Stimulated activated CD8-positive, alpha-beta memory T cell treated with anti-CD3 and anti-CD28 coated beads, Interleukin-2, amount 100 ng/mL, for 1 hour (primary cell): ENCODE data around the gene MGRN1.

Source experiments
- DNase-seq, 2 donors: peaks; one replicate each; pipeline ENCODE4 v3.0.0-alpha.2; 2020; ENCODE audit warnings: low read depth in 2 of 2

MGRN1 gene

DNA sequence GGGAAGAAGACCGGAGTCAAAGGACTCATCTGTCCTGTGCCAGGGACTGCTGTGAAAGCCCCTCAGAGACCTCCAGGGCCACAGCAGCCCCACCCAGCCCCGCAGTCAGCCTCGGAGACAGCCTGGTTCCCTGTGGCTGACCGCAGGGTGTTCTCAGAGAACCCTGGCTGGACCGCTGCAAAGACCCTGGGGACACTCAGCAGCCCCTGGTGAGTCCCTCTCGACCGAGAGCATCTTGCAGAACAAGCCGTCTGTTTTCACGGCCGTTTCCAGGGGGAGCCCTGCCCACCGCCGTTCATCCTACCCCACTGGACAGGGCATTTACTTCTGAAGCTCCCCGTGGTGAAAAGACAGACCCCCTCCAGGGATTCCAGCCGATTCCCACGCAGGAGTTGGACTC lies 20.2 kb upstream of the MGRN1 start:
- DNase-seq = no peak

DNA sequence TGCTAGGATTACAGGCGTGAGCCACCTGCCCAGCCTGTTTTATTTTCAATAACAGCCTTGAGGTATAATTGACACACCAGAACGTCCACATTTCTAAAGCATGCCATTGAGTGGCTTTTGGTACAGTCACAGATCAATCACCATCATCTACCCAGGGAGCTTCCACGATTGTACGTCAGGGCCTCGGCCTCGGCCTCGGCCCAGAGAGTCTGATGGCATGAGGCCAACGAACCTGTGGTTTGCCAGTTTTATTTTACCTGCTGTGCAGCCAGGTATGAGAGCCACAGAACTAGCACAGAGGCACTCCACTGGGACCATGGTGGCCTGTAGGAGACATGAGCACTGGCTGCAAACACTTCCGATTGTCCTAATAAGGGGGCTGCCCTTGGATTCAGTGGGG lies 18.3 kb upstream of the MGRN1 start:
- DNase-seq = no peak

DNA sequence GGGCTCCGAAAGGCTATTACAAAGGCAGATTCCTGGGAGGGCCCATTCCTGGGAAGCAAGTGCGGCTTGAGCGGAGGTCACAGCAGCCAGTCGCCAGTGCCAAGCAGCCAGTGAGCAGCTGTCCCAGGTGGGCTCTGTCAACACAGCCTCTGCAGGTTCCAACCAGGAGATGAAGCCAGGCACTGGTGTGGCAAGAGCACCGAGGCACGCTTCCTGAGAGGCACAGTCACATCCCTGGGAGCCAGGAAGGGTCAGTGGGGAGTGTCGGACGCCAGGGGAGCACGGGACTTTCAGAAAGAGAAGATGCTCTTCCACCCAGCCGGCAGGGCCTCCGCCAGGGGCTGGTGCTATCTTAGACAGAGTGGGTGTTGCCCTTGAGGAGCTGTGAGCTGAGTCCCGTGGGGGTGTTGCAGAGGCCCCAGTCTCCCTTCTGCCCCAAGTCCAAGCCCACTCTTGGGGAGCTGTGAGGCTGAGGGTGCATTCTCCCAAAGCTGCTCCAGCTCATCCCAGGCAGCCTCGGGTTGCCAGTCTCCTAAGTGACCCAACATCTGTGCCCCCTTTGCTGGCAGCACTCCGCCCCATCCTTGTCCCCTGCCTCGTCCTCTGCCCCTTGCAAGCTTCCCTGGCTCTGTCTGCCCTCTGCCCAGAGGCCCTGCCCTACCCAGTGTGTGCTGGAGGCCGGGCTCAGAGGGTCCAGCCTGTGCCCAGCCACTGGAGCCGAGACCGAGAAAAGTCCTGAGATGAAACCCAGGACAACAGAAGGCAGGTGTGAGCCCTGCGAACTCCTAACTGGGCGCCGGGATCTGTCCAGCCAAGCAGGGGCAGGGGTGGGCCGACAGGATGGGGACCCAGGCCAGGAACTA lies 16.6 kb upstream of the MGRN1 start:
- no peak for DNase-seq

DNA sequence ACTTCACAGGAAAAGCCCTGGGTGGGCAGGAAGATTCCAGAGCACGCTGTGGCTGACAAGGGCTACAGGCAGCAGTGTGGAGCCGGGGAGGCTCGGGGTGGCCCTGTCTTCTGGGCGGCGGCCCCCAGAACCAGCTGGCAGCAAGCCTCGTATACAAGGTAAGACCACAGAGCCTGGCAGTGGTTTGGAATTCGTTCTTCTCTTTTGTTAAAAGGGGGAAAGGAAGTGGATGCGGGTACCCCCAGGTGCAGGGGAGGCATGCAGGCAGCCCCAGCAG lies 16.0 kb upstream of the MGRN1 start:
- no peak for DNase-seq

DNA sequence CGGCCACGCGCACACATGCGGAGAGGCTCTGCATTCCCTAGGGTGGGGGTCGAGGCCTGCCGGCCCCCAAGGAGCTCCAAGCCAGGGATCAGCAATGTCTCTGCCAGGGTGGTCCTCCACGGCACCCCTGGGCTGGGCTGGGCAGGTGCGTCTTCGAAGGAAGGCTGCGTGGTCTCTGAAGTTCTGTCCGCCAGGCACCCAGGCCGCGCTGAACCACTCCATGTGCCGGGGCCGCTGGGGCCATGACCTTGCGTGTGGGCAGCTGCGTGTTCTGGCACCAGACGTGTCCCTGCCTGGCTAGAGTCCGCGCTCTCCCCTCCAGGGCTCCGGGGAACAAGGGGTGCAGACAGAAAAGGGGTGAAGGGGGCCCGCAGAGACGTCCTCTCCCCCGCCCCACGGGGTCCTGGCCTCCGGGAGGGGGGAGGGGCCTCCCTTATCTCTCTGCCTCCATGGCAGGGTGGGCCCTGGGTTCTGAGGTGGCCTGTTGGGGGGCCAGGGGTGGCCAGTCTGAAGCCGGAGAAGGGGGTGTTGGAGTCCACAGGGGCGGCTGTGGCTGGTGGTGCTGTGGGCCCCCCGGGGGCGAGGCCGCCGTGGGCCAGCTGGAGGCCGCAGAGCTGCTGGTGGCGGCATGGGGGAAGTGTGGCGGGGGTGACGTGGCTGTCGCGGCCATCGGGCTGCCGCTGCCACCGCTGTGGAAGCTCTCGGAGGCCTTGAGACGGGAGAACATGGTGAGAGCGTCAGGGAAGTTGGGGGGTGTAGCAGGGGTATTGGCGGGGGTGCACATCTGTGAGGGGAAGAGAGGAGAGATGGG lies 15.2 kb upstream of the MGRN1 start:
- DNase-seq = no peak

DNA sequence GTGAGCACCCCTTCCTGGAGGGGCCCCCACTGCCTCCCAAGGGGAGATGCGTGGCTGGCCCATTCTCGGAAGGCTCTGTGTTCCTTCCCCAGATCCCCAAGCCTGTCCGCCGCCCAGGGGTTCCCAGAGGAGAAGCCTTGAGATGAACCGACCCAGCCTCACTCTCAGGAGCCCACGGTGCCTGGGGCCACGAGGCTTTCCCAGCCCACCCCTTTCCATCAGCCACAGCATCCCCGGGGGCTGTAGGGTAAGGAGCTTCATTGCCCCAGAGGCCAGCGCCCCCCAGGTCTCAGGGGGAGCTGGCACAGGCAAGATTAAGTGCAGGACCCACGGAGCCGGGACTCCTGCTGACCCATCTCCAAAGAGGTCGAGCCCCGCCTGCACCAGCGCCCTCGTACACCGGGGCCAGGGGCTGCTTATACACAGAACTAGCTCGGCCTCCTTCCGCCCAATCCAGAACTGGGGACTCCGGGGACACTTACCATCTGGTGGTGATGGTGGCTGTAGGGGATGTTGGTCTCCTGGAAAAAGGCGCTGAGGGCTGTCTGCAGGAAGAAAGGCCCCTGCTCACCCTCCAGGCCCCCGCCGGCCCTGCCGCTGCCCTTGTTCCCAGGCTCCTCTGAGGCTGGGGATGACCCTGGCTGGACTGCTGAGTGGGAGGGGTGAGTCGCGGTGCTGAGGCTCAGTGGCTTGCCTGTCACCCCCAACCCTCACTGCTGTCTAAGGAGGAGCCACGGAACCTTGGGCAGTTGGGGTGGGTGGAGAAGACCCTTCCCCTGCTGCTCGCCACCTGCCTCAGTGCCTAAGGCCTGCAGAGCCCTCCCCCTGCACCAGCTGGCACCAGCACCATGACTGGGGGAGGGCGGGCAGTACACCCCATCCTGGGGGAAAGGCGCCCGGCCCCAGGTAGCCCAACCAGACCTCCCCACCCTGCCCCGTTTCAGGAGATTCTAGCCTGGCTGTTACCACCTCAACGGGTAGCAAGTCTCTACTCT lies 14.3 kb upstream of the MGRN1 start:
- DNase-seq = no peak

DNA sequence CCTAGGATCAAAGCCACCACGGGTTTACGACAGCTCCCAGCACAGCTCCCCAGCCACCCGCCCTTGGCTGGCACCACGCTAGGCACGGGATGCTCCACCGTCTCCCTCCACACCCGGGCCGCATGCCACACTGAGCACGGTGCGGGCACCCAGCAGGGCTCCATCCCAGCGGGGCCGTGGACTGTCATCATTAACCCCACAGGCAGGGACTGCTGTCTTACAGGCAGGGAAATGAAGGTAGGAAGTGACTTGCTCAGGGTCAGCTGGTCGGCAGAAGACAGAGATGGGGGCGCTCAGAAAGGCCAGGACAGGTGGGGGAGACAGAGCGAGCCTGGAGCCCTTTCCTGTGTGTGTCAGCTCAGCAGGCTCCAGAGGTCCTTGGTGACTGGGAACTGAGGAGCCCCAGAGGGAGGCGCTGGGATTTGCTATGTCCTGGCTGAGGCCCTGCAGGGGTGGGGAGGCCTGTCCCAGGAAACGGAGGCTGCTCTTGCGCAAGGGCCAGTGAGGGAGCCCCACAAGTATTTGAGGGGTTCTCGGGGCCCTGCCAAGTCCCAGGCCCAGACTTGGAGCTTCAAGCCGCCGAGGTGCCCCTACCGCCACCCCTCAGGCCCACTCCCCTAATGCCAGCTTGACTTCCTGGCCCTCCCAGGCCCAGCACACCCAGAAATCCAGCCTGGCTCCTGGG lies 13.1 kb upstream of the MGRN1 start:
- DNase-seq = no peak

DNA sequence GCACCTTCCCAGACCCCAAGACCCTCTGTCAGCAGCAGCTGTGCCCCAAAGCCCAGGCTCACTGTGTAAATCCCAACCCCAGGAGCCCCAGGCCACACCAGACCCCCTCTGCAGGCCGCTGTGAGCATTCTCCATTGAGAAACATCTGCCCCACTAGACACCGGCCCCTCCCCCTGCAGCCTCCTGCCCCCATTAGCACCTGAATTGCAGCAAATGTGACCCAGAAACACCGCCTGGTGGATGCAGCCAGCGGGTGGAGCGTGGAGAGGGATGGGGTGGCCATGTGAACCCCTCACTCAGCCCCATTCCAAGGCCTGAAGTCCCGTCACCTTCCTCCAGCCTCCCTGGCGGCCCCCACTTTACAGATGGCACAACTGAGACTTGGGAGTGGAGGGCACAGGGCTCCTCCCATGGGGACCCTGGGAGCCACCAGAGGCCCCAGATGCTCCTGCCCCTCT lies 12.1 kb upstream of the MGRN1 start:
- no peak for DNase-seq

DNA sequence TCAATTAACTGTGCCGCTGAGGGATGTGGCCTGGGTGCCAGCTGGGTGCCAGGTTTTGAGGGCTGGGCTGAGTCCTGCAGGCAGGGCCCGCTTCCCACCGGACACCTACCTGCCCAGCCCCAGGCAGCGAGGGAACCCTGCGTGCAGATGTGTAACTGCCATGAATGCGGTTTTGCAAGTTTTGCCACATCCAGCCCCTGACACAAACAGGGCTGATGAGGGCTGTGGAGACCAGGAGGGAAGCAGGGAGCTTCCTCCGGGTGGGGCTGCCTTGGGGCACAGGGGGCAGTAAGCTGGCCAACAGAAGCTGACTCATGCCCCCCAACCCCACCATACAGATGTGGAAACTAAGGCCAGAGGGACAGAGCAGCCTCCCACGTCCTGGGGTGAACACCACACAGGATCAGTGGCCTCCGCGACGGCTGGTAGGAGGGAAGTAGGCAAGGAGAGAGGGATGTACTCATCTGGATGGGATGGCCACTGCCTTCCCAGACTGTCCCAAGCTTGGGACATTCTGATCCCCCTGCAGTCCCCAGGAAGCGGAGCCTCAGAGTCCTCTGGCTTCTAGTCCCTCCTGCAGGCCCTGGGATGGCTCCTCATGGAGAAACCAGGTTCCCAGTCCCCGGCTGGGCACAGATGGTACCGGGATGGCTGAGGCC lies 11.5 kb upstream of the MGRN1 start:
- DNase-seq = no peak

DNA sequence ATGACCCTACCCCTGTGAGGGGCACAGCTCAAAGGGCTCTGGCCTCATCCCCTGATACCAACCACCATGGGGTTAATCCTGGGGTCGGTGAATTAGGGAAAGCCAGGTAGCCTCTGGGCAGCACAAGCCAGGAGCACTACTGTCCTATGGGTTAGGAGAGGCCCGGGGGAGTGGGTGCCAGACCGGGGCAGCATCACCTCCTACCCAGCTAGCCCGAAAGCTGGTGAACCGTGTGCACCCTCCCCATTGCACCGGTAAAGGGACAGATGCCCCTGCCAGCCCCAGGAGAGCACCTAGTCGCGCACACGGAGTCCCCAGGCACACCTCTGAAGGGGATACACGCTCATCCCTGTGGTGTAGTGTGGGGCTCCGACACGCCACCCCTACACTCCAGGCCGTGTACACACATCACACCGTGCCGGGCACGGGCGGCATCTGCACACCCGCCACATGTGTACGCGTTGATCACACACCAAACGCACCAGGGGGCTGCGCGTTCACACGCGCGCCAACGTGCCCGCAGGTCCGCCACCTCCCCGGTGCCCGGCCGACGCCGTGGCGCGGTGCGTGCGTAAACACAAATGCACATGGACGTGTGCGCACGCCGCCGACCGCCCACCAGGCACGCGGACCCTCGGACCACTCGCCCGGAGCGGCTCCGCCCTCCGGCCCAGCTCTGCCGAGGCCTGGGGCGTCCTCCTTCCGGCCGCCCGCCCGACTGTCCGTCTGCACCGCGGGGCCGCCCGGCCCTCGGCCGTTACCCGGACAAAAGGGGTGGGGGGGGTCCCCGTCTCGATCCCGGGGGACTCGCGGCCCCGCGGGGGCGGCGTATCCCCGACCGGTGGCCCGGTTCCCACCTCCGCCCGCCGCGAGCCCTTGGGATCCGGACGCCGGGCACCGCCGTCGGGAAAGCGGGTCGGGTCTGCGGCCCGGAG lies 10.7 kb upstream of the MGRN1 start:
- DNase-seq = no peak

DNA sequence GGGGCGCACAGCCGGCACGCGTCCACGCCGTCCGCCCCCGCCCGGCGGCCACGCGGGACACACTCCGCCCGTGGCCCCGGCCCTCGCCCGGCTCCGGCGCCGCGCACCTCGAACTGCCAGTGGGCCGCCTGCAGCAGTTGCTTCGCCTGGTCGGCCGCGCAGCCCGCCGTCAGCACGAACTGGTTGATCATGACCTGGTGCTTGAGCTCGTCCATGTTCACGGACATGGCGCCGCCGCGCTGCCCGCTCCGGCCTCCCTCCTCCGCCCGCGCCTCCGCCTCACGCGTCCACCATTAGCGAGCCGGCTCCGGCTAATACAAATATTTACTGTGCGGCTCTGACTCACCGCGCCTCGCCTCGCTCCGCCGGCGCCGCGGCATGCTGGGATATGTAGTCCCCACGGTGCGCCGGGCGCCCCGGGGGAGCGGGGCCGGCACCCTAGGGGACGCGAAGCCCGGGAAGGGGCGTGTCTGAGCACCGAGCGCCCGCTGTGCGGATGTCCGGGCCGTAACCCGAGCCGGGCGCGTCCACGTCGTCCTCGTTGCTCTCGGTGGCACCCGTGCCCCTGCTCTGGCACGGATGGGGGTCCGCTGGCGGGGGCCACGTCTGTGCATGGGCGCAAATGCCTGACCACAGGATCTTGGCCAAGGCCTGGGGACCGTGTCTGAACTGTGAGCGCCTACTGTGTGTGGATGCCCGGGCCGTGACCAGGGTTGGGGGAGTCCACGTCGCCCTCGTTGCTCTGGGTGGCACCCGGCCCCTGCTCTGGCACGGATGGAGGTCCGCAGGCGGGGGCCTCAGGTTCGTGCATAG lies 9.8 kb upstream of the MGRN1 start, which contains the start of gene UBALD1:
Gene UBALD1 (minus strand): TSS at position 318 of the 813 bp plus-strand sequence. CDS start 91 bp downstream, at position 227.
- peak; percentile 50 to 64 for DNase-seq

DNA sequence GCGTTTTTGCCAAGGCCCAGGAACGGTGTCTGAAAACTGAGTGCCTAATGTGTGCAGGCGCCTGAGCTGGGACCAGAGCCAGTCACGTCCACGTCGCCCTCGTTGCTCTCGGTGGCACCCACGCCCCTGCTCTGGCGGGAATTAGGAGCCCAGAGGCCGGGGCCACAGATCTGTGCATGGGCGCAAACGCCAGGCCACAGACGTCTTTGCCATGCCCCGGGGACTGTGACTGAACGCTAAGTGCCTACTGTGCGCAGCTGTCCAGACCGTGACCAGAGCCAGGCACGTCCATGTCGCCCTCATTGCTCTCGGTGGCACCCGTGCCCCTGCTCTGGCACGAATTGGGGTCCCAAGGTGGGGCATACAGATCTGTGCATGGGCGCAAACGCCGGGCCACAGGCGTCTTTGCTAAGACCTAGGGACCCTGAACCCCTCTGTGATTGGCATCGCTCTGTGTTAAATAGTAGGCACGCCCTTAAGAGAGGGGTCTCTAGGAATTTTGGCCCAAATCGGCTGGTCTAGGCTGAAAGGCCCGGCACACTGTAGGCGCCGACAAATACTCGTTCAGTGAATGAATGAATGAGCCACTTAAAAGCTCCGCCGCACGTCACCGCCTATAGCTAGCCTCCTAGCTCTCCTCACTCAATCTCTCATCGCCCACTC lies 9.1 kb upstream of the MGRN1 start:
- DNase-seq = no peak

DNA sequence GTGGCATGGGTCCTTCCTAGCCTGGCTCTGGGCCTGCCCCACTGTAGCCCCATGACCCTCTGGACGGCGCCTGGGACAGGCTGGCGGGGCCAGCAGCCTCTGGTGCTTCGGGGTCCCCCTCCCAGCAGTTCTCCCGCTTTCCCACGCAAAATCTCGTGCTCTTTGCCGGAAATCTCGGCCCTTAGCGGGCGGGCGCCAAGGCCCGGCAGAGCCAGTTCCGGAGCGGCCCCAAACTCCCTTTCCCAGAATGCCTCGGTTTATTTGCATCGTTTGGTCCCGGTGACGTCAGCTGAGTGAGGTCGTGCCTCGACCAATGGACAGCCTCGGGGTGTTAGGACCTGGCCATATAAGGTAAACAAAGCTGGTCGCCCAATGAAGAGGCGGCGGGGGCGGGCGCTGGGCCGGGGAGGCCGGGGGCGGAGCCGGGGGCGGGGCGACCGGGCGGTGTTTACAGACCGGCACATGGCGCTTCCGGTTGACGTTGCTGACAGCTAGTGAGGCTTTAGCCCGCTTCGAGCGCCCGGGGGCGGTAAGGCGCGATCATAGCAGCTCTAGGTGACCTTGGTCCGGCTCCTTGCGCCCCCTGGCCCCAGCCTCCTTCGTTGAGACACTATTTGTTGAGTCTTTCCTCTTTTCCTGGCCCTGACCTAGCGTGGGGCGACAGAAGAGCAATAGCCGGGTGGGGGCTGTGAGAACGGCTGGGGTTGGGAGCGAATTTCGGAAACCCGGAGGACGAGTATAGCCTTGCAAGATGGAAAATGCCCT lies 8.4 kb upstream of the MGRN1 start:
- peak; percentile 94 to 98 for DNase-seq

DNA sequence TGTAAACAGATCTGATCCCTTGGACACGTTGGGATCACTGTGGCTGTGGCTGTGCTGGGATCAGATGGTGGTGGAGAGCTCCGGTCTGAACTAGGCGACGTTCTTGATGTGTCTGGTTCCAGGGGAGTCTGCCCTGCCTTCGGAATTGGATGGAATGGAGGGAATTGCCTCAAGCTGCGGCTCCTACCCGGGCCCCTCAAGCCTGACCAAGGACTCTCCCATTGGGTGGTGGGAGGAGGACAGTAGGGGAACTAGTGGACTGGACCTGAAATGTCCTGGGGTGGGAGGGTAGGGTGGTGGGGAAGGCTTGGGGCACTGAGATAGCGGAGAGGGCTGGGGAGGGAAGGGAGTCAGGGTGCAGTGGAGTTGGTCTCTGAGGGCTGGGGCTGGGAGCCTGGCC lies 6.7 kb upstream of the MGRN1 start:
- no peak for DNase-seq

DNA sequence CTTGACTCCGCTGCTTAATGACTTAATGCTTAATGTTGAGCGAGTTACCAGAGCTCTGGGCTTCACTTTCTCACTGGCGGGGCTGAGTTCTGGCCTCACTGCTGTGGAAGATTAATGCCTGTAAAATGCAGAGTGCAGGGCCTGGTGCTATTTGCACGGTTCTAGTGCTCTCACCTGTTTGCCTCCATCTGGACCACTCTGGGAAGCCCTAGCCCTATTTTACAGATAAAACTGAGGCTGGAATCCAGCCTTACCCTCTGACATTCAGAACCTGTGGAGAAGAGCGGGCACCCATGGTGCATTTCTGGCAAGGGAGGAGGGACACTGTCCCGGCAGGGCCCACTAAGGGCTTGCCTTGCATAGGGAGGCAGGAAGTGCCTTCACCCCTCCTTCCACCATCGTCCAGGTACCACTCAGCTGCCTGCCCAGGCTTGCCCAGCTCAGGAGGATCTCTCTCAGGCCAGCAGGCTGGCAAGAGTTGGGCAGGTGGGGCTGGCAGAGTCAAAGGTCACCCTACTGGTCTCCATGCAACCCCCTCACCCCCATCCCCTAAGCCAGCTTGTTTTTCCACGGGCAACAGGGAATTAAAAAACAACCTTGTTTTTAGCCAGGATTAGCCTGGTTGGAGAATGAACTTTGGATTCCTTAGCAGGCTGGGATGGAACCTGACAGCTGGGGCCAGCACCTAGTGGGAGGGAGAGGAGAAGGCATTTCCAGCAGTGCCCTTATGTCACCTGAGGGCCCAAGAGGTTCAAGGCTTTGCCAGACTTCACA lies 5.8 kb upstream of the MGRN1 start:
- DNase-seq = no peak

DNA sequence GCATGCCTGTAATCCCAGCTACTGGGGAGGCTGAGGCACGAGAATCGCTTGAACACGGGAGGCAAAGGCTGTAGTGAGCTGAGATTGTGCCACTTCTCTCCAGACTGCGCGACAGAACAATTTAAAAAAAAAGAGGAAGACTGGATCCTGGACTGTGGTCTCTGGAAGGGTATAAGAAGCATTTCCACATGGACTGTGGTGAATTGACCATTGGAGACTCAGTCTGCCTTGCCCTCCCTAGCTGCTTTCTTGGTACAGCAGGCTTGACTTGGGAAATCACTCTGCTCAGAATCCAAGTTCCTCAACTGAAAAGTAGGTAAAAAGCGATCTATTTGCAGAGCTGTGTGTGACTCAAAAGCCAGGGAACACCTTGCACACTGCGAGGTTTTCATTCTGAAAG lies 1.0 kb upstream of the MGRN1 start:
- no peak for DNase-seq
